ENCODE results near the gene GGA1. TPM values are rescaled to one million over a fixed set of nuclear protein-coding genes. Genes with fewer than 3 reads are reported as not detected.

Gene GGA1
- total RNA-seq, 1 donor from 2014 or later: 64.4 TPM

GRCh38 chr22:37561212-37562048 lies 47.2 kb upstream of the GGA1 start:
- ATAC-seq (peak; percentile 77), DNase-seq (peak; percentile 96)
- intact Hi-C loops (cut with DNase I): no loop called here
- Histone ChIP-seq H3K36me3 (peaks cover 6% of the 10 kb centered on the region), H3K4me1 (peaks cover 65% of the 10 kb centered on the region), H3K9me3 (no peaks in the 10 kb centered on the region), H3K27me3 (no peaks in the 10 kb centered on the region), H3K4me3 (peak overlapping the region; percentile 66), H3K27ac (peak overlapping the region; percentile 97)
- peak; percentile 84 for TF ChIP-seq CTCF (IDR thresholded peaks at IDR 0.05)

GRCh38 chr22:37562049-37562875 lies 46.4 kb upstream of the GGA1 start:
- H3K27me3 ChIP-seq: no peaks in the 10 kb centered on the region
- peak overlapping the region; percentile 66 for H3K4me3 ChIP-seq
- H3K27ac ChIP-seq: peak overlapping the region; percentile 97
- H3K9me3 ChIP-seq: no peaks in the 10 kb centered on the region
- peaks cover 66% of the 10 kb centered on the region for H3K4me1 ChIP-seq
- no peak for ATAC-seq
- DNase-seq: no peak
- no peak for TF ChIP-seq CTCF (IDR thresholded peaks at IDR 0.05)
- H3K36me3 ChIP-seq: peaks cover 15% of the 10 kb centered on the region
- intact Hi-C loops (cut with DNase I): no loop called here

GRCh38 chr22:37563153-37564081 lies 45.2 kb upstream of the GGA1 start:
- H3K36me3 ChIP-seq: peaks cover 24% of the 10 kb centered on the region
- peaks cover 73% of the 10 kb centered on the region for H3K4me1 ChIP-seq
- H3K27me3 ChIP-seq: no peaks in the 10 kb centered on the region
- H3K27ac ChIP-seq: peak overlapping the region; percentile 97
- peak; percentile 21 for ATAC-seq
- H3K4me3 ChIP-seq: peak overlapping the region; percentile 66
- intact Hi-C loops (cut with DNase I): no loop called here
- peak; percentile 82 for DNase-seq
- no peak for TF ChIP-seq CTCF (IDR thresholded peaks at IDR 0.05)
- H3K9me3 ChIP-seq: no peaks in the 10 kb centered on the region

GRCh38 chr22:37564111-37564711 lies 44.4 kb upstream of the GGA1 start:
- TF ChIP-seq CTCF (IDR thresholded peaks at IDR 0.05): no peak
- Histone ChIP-seq H3K4me3 (no peak overlapping the region), H3K36me3 (peaks cover 32% of the 10 kb centered on the region), H3K9me3 (no peaks in the 10 kb centered on the region), H3K27me3 (no peaks in the 10 kb centered on the region), H3K27ac (peak overlapping the region; percentile 97), H3K4me1 (peaks cover 81% of the 10 kb centered on the region)
- intact Hi-C loops (cut with DNase I): no loop called here
- ATAC-seq: no peak
- no peak for DNase-seq

DNA sequence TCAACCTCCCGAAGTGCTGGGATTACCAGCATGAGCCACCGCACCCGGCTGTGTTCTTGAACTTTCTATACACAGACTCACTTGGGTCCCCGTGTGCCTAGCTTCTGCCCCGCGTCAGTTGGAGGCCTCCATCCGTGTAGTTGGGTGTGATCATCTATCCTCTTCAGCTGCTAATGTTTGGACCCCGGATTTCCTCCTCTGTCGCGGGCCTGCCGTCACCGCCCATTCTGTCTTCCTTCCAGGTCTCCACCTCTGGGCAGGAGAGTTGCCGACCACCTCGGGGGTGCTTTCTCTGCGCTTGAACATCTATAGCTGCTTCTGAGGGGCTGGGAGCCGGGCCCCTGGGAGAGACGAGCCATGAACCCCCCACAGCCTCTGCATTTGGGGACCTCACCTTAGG lies 42.8 kb upstream of the GGA1 start:
- H3K36me3 ChIP-seq: peaks cover 33% of the 10 kb centered on the region
- H3K4me3 ChIP-seq: no peak overlapping the region
- H3K4me1 ChIP-seq: peaks cover 85% of the 10 kb centered on the region
- no peaks in the 10 kb centered on the region for H3K9me3 ChIP-seq
- H3K27ac ChIP-seq: peak overlapping the region; percentile 70
- no peak for ATAC-seq
- DNase-seq: no peak
- TF ChIP-seq CTCF (IDR thresholded peaks at IDR 0.05): no peak
- intact Hi-C loops (cut with DNase I): no loop called here
- no peaks in the 10 kb centered on the region for H3K27me3 ChIP-seq

All from upper lobe of right lung (tissue), 1 donor.